ENCODE measurements around the gene RNLS. TPM values are rescaled to one million over a fixed set of nuclear protein-coding genes. Genes with fewer than 3 reads are reported as not detected.

Gene RNLS
- polyA plus RNA-seq, 2 of the 4 experiments (the other 2 are of a cell fraction): 11.7 to 16.8 TPM

DNA sequence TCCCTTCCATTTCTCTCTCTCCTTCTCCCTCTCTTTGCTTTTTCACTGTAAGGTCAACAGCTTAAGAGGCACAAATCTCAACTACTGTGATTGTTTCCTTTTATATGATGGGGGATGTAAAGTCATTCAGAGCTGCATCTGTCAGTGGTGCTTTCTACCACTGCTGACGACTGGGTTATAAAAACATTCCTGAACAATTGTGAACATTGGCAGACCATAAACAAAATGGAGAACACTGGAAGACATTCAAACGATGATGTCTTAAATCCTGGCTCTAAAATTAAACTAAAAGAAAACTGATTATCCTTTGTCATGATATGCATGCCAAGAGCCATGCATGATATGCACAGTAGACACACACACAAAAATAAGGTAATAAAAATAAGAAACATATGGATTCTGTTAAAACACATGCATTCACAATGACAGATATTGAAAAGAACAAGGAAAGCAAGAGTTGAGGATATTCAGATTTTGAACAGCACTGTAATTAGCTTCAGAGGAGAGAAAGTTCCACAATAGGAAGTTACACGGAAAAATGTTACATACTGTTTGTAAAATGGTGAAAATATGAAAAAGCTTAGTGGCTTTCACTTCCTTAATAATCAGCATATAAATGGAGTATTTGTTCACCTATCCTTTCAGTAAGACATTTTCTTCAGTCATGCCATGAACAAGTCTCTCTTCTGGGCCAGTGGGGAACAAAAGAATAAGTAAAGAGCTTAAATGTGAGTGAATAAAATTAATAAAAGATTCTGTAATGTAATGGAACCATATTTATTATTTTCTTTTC, 89.2 kb downstream of the RNLS start:
- H3K27ac ChIP-seq: no peak overlapping the region
- DNase-seq (ENCODE audit: low read depth in 1 of 2, low spot score in 1 of 2) (no peak), ATAC-seq (no peak), FAIRE-seq (no peak)
- H3K4me1 ChIP-seq: no peaks in the 10 kb centered on the region
- no peak overlapping the region for H3K4me2 ChIP-seq
- ChIA-PET CTCF (no interaction called here), POLR2A (no interaction called here)
- 55% methylated on average over 3 of the region's 3 CpGs for WGBS (ENCODE audit: missing lambda C conversion rate)
- H3K9me3 ChIP-seq: no peaks in the 10 kb centered on the region
- TF ChIP-seq MAZ (IDR thresholded peaks at IDR 0.05; ENCODE audit: borderline replicate concordance, low read depth, low read length): no peak
- no peak for TF ChIP-seq SMC3 (IDR thresholded peaks at IDR 0.05)
- TF ChIP-seq SREBF2 (IDR thresholded peaks at IDR 0.05): no peak
- TF ChIP-seq RAD21 (conservative IDR thresholded peaks at IDR 0.05 in 1 of 2, IDR thresholded peaks at IDR 0.05 in 1 of 2): no peak
- TF ChIP-seq TFCP2L1 (CRISPR knock-in tag; IDR thresholded peaks at IDR 0.05): no peak
- TF ChIP-seq, protein P1, sequence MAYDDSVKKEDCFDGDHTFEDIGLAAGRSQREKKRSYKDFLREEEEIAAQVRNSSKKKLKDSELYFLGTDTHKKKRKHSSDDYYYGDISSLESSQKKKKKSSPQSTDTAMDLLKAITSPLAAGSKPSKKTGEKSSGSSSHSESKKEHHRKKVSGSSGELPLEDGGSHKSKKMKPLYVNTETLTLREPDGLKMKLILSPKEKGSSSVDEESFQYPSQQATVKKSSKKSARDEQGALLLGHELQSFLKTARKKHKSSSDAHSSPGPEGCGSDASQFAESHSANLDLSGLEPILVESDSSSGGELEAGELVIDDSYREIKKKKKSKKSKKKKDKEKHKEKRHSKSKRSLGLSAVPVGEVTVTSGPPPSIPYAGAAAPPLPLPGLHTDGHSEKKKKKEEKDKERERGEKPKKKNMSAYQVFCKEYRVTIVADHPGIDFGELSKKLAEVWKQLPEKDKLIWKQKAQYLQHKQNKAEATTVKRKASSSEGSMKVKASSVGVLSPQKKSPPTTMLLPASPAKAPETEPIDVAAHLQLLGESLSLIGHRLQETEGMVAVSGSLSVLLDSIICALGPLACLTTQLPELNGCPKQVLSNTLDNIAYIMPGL (CRISPR knock-in tag; IDR thresholded peaks at IDR 0.05; ENCODE audit: borderline replicate concordance): no peak
- TF ChIP-seq ZC3H11A (IDR thresholded peaks at IDR 0.05): no peak
- TF ChIP-seq, protein P2, sequence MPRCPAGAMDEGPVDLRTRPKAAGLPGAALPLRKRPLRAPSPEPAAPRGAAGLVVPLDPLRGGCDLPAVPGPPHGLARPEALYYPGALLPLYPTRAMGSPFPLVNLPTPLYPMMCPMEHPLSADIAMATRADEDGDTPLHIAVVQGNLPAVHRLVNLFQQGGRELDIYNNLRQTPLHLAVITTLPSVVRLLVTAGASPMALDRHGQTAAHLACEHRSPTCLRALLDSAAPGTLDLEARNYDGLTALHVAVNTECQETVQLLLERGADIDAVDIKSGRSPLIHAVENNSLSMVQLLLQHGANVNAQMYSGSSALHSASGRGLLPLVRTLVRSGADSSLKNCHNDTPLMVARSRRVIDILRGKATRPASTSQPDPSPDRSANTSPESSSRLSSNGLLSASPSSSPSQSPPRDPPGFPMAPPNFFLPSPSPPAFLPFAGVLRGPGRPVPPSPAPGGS (IDR thresholded peaks at IDR 0.05): no peak
- no peak for TF ChIP-seq EP300 (IDR thresholded peaks at IDR 0.05)
- no peak for TF ChIP-seq NPAS2 (CRISPR knock-in tag; IDR thresholded peaks at IDR 0.05; ENCODE audit: borderline replicate concordance)
- TF ChIP-seq GATA3 (IDR thresholded peaks at IDR 0.05; ENCODE audit: borderline replicate concordance): no peak
- TF ChIP-seq CEBPB (IDR thresholded peaks at IDR 0.05): no peak
- no peak for TF ChIP-seq RNF2 (IDR thresholded peaks at IDR 0.05; ENCODE audit: borderline replicate concordance, low read depth)
- TF ChIP-seq TP53 (CRISPR knock-in tag; IDR thresholded peaks at IDR 0.05): no peak
- TF ChIP-seq, protein P3, sequence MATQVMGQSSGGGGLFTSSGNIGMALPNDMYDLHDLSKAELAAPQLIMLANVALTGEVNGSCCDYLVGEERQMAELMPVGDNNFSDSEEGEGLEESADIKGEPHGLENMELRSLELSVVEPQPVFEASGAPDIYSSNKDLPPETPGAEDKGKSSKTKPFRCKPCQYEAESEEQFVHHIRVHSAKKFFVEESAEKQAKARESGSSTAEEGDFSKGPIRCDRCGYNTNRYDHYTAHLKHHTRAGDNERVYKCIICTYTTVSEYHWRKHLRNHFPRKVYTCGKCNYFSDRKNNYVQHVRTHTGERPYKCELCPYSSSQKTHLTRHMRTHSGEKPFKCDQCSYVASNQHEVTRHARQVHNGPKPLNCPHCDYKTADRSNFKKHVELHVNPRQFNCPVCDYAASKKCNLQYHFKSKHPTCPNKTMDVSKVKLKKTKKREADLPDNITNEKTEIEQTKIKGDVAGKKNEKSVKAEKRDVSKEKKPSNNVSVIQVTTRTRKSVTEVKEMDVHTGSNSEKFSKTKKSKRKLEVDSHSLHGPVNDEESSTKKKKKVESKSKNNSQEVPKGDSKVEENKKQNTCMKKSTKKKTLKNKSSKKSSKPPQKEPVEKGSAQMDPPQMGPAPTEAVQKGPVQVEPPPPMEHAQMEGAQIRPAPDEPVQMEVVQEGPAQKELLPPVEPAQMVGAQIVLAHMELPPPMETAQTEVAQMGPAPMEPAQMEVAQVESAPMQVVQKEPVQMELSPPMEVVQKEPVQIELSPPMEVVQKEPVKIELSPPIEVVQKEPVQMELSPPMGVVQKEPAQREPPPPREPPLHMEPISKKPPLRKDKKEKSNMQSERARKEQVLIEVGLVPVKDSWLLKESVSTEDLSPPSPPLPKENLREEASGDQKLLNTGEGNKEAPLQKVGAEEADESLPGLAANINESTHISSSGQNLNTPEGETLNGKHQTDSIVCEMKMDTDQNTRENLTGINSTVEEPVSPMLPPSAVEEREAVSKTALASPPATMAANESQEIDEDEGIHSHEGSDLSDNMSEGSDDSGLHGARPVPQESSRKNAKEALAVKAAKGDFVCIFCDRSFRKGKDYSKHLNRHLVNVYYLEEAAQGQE (IDR thresholded peaks at IDR 0.05): no peak
- no peak for TF ChIP-seq HOXB5 (CRISPR knock-in tag; IDR thresholded peaks at IDR 0.05)
- TF ChIP-seq, protein P4, sequence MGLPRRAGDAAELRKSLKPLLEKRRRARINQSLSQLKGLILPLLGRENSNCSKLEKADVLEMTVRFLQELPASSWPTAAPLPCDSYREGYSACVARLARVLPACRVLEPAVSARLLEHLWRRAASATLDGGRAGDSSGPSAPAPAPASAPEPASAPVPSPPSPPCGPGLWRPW (IDR thresholded peaks at IDR 0.05): no peak
- TF ChIP-seq, protein P5, sequence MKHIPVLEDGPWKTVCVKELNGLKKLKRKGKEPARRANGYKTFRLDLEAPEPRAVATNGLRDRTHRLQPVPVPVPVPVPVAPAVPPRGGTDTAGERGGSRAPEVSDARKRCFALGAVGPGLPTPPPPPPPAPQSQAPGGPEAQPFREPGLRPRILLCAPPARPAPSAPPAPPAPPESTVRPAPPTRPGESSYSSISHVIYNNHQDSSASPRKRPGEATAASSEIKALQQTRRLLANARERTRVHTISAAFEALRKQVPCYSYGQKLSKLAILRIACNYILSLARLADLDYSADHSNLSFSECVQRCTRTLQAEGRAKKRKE (CRISPR knock-in tag; IDR thresholded peaks at IDR 0.05; ENCODE audit: low read depth): no peak
- no peak overlapping the region for H3K4me3 ChIP-seq
